ENCODE data around the gene TRPC4. TPM values are rescaled to one million over a fixed set of nuclear protein-coding genes. Genes with fewer than 3 reads are reported as not detected.

TRPC4 gene
- total RNA-seq, 1 donor from 2014 or later: 14.7 TPM

- no peak for DNase-seq (ENCODE audit: low spot score in 2 of 2)
- FAIRE-seq: no peak
These were observed 133.5 kb downstream of the TRPC4 start for GRCh38 chr13:37736045-37736444.

GRCh38 chr13:37735293-37735692 lies 134.3 kb downstream of the TRPC4 start:
- no peak for FAIRE-seq
- DNase-seq (ENCODE audit: low spot score in 2 of 2): no peak

GRCh38 chr13:37729876-37730275 lies 139.7 kb downstream of the TRPC4 start:
- DNase-seq (ENCODE audit: low spot score in 2 of 2) (no peak), FAIRE-seq (no peak)

GRCh38 chr13:37716420-37717195 lies 153.0 kb downstream of the TRPC4 start:
- DNase-seq (ENCODE audit: low spot score in 2 of 2) (no peak), FAIRE-seq (no peak)

- DNase-seq (ENCODE audit: low spot score in 2 of 2) (no peak), FAIRE-seq (no peak)
These were observed 154.0 kb downstream of the TRPC4 start for GRCh38 chr13:37715606-37716015.

- no peak for FAIRE-seq
These were observed 160.3 kb downstream of the TRPC4 start for GRCh38 chr13:37709318-37709717.

GRCh38 chr13:37707739-37708500 lies 161.7 kb downstream of the TRPC4 start:
- FAIRE-seq (no peak), DNase-seq (ENCODE audit: low spot score in 2 of 2) (no peak)

More at GRCh38 chr13:37709318-37709717, 160.3 kb downstream of the TRPC4 start:
- DNase-seq (ENCODE audit: low spot score in 2 of 2): no peak

GRCh38 chr13:37706041-37706440 lies 163.5 kb downstream of the TRPC4 start:
- FAIRE-seq (no peak), DNase-seq (ENCODE audit: low spot score in 2 of 2) (no peak)

- no peak for DNase-seq (ENCODE audit: low spot score in 2 of 2)
- no peak for FAIRE-seq
These were observed 167.6 kb downstream of the TRPC4 start for GRCh38 chr13:37701972-37702371.

GRCh38 chr13:37701306-37701705 lies 168.3 kb downstream of the TRPC4 start:
- no peak for FAIRE-seq
- DNase-seq (ENCODE audit: low spot score in 2 of 2): no peak

- DNase-seq (ENCODE audit: low spot score in 2 of 2) (no peak), FAIRE-seq (no peak)
These were observed 168.7 kb downstream of the TRPC4 start for GRCh38 chr13:37700887-37701286.

GRCh38 chr13:37695200-37695599 lies 174.4 kb downstream of the TRPC4 start:
- no peak for DNase-seq (ENCODE audit: low spot score in 2 of 2)
- FAIRE-seq: no peak

GRCh38 chr13:37690361-37690760 lies 179.2 kb downstream of the TRPC4 start:
- DNase-seq (ENCODE audit: low spot score in 2 of 2) (no peak), FAIRE-seq (no peak)

- DNase-seq (ENCODE audit: low spot score in 2 of 2) (no peak), FAIRE-seq (no peak)
These were observed 183.1 kb downstream of the TRPC4 start for GRCh38 chr13:37686501-37686900.

GRCh38 chr13:37685206-37685605 lies 184.4 kb downstream of the TRPC4 start:
- FAIRE-seq: no peak
- DNase-seq (ENCODE audit: low spot score in 2 of 2): no peak

GRCh38 chr13:37682496-37682895 lies 187.1 kb downstream of the TRPC4 start:
- no peak for DNase-seq (ENCODE audit: low spot score in 2 of 2)
- no peak for FAIRE-seq

- no peak for DNase-seq (ENCODE audit: low spot score in 2 of 2)
- FAIRE-seq: no peak
These were observed 188.1 kb downstream of the TRPC4 start for GRCh38 chr13:37681281-37682032.

- no peak for FAIRE-seq
- DNase-seq (ENCODE audit: low spot score in 2 of 2): no peak
These were observed 189.4 kb downstream of the TRPC4 start for GRCh38 chr13:37680137-37680536.

- DNase-seq (ENCODE audit: low spot score in 2 of 2) (no peak), FAIRE-seq (no peak)
These were observed 190.5 kb downstream of the TRPC4 start for GRCh38 chr13:37679043-37679442.

GRCh38 chr13:37669845-37670244 lies 199.7 kb downstream of the TRPC4 start:
- FAIRE-seq (no peak), DNase-seq (ENCODE audit: low spot score in 2 of 2) (no peak)

- no peak for DNase-seq (ENCODE audit: low spot score in 2 of 2)
- no peak for FAIRE-seq
These were observed 201.9 kb downstream of the TRPC4 start for GRCh38 chr13:37667702-37668101.
